Rectal smooth muscle tissue (tissue), 1 donor: ENCODE results near the gene APIP.
A peak's percentile ranks its signal among the peaks of the same experiment; 100 is the strongest.

Experiments
- H3K27ac ChIP-seq: one replicate; pipeline ENCODE4 v1.7.0; 2013; ENCODE audit warnings: low read depth, low read length, inconsistent platforms
- H3K27me3 ChIP-seq: one replicate; pipeline ENCODE4 v1.7.0; 2013; ENCODE audit warnings: low read length; ENCODE audit not compliant: control insufficient read depth, insufficient read depth
- H3K36me3 ChIP-seq: one replicate; pipeline ENCODE4 v1.7.0; 2013; ENCODE audit warnings: low read length; ENCODE audit not compliant: control insufficient read depth, insufficient read depth
- H3K4me1 ChIP-seq: one replicate; pipeline ENCODE4 v1.7.0; 2013; ENCODE audit warnings: low read length; ENCODE audit not compliant: control insufficient read depth, insufficient read depth
- H3K4me3 ChIP-seq: one replicate; pipeline ENCODE4 v1.7.0; 2013; ENCODE audit warnings: low read length
- H3K9ac ChIP-seq: one replicate; pipeline ENCODE4 v1.7.0; 2013; ENCODE audit warnings: low read length

Gene APIP, protein sequence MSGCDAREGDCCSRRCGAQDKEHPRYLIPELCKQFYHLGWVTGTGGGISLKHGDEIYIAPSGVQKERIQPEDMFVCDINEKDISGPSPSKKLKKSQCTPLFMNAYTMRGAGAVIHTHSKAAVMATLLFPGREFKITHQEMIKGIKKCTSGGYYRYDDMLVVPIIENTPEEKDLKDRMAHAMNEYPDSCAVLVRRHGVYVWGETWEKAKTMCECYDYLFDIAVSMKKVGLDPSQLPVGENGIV

DNA sequence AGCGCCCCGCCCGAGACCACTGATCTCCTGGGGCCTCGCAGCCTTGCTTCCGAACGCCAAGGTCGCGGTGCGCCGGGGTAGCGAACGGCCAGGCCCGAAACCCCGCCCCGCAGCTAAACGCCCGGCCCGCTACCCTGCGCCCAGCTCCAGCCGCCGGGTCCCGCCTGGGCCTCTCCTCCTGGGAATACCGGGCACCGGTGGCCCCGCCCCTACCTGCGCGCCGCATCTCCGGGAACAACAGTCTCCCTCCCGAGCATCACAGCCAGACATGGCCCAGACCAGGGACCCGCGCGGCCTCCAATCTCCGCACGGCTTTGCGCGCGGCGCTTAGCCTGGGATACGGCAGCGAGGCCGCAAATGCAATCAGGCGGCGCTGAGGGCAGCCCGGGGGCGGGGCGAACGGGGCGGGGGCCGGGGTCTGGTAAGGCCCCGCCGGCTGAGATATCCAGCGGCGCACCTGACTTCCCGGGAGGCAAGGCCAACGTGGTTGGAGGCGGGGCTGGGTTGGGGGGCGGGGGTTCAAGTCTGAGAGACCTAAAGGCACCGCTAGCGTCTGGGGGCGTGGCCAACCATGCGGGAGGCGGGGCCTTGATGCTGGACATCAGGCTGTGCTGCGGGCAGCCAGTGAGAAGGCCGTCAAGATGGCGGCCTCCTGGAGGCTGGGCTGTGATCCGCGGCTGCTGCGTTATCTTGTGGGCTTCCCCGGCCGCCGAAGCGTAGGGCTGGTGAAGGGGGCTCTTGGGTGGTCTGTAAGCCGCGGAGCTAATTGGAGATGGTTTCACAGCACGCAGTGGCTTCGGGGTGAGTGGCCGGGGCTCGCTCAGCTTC lies at the start of gene APIP, which contains the start of gene PDHX:
Gene APIP (minus strand): TSS at position 365 of the 828 bp plus-strand sequence. CDS start 95 bp downstream, at position 270.
Gene PDHX (plus strand): TSS at position 604 of the 828 bp plus-strand sequence. CDS start 38 bp downstream, at position 642.
- Histone ChIP-seq H3K27ac (peak within 1 kb of the TSS; percentile 96), H3K27me3 (no peaks in the 10 kb centered on the region), H3K4me3 (peak within 1 kb of the TSS; percentile 99), H3K4me1 (peaks cover 9% of the 10 kb centered on the region), H3K36me3 (no peaks in the 10 kb centered on the region), H3K9ac (peak within 1 kb of the TSS; percentile 97)

DNA sequence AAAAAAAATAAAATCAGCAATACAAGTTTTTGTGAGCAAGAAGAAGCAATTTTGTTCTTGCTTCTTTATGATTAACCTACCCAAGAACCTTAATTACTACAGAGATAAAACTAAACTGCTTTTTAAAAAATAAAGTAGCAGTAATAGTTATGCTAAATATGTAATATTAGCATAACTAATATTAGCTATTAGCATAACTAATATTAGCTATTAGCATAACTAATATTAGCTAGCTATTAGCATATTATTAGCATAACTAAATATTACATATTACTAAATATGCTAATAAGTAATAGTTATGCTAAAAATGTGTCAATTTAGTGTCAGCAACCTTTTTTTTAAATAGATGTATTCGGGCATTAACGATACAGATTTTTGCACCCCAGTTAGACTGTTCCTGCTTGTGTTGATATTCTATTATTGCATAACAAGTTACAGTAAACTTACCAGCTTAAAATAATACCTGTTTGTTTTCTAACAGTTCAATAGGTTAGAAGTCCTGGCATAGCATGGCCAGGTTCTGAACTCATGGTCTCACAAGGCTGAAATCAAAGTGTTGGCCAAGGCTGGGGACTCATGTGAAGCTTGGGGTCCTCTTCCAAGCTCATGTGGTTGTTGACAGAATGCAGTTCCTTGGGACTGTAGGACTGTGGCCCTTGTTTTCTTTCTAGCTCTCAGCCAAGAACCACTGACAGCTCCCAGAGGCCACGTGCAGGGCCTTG lies 48.6 kb upstream of the APIP start:
- Histone ChIP-seq H3K9ac (no peak overlapping the region), H3K4me1 (no peaks in the 10 kb centered on the region), H3K4me3 (no peak overlapping the region), H3K27ac (no peak overlapping the region), H3K27me3 (no peaks in the 10 kb centered on the region), H3K36me3 (no peaks in the 10 kb centered on the region)

DNA sequence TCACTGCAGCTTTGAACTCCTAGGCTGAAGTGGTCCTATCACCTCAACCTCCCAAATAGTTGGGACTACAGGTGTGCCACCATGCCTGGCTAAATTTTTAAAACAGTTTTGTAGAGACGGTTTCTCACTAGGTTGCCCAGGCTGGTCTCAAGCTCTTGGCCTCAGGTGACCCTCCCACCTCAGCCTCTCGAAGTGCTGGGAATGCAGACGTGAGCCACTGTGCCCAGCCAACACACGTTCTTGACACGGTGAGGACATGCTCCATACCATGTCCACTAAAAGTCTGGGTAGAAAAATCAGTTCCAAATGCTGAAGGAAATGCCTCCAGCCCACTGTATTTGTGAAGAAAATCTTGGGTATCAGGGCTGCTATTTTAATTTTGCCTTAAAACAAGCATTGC lies 47.2 kb upstream of the APIP start:
- no peaks in the 10 kb centered on the region for H3K27me3 ChIP-seq
- H3K4me1 ChIP-seq = no peaks in the 10 kb centered on the region
- H3K9ac ChIP-seq = no peak overlapping the region
- H3K27ac ChIP-seq = no peak overlapping the region
- peaks cover 4% of the 10 kb centered on the region for H3K36me3 ChIP-seq
- H3K4me3 ChIP-seq = no peak overlapping the region

DNA sequence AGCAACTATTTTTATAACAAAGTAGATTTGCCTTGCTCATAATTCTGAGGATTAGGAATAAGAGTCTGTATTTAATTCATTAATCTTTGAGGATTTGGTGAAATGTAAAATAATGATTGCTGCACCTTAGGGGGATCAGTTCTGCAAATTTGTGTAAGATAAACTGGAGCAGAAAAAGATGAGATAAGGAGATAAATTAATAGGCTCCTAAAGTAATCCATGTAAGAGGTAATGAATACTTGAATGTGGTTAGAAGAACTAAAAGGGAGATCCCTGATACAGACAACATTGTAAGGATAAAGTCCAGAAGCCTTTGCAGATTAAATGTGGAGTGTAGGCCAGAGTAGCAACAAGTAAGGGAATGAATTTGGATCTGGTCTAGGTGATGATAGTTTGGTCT lies 45.9 kb upstream of the APIP start:
- Histone ChIP-seq H3K27ac (no peak overlapping the region), H3K36me3 (peaks cover 4% of the 10 kb centered on the region), H3K4me3 (no peak overlapping the region), H3K4me1 (no peaks in the 10 kb centered on the region), H3K9ac (no peak overlapping the region), H3K27me3 (no peaks in the 10 kb centered on the region)

DNA sequence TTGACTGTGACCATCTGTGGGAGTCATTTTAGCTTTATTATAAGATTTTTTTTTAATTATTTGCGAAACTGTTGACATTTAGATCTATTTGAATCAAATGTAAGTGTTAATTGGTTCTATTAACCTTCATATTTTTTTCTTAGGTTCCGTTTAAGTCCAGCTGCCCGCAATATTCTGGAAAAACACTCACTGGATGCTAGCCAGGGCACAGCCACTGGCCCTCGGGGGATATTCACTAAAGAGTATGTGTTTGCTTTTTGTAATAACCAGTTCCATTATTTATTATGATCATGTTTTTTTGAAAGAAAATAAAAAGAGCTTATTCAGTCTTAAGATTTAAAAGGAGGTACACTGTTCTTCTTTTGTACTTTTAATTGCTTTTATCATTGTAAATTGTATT lies 44.1 kb upstream of the APIP start:
- no peak overlapping the region for H3K4me3 ChIP-seq
- H3K9ac ChIP-seq = no peak overlapping the region
- no peaks in the 10 kb centered on the region for H3K4me1 ChIP-seq
- no peaks in the 10 kb centered on the region for H3K27me3 ChIP-seq
- H3K36me3 ChIP-seq = peaks cover 4% of the 10 kb centered on the region
- no peak overlapping the region for H3K27ac ChIP-seq

DNA sequence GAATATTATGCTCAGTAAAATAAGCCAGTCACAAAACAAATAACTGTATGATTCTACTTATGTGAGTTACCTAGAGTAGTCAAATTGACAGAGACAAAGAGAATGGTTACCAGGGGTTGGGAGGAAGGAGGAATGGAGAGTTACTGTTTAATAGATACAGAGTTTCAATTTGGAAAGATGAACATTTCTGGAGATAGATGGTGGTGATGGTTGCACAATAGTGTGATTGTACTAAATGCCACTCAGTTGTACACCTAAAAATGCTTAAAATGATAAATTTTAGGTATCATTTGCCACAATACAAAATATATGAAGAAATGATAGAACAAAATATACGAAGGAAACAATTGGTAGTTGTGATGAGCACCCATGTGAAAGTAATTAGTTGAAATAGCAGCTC lies 43.6 kb upstream of the APIP start:
- H3K36me3 ChIP-seq = peaks cover 4% of the 10 kb centered on the region
- no peak overlapping the region for H3K9ac ChIP-seq
- H3K4me3 ChIP-seq = no peak overlapping the region
- no peaks in the 10 kb centered on the region for H3K27me3 ChIP-seq
- no peak overlapping the region for H3K27ac ChIP-seq
- no peaks in the 10 kb centered on the region for H3K4me1 ChIP-seq

DNA sequence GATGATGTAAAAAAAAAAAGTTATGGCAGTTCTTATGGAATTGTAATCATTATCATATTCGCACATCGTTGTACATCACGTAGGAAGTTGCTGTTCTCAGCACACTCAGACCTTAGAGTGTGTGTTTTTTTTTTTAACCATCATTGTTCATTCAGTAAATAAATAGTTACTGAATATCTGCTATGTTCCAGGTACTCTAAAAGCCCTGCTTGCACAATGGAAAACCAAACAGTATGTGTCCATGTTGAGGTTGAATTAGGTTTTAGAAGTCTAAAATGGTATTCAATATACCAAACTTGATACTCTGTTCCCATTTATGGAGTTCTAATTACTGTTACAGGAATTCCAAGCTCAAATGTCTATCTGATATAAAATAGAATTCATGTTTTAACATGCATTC lies 41.4 kb upstream of the APIP start:
- Histone ChIP-seq H3K4me3 (no peak overlapping the region), H3K27ac (no peak overlapping the region), H3K4me1 (no peaks in the 10 kb centered on the region), H3K9ac (no peak overlapping the region), H3K36me3 (peaks cover 4% of the 10 kb centered on the region), H3K27me3 (no peaks in the 10 kb centered on the region)

DNA sequence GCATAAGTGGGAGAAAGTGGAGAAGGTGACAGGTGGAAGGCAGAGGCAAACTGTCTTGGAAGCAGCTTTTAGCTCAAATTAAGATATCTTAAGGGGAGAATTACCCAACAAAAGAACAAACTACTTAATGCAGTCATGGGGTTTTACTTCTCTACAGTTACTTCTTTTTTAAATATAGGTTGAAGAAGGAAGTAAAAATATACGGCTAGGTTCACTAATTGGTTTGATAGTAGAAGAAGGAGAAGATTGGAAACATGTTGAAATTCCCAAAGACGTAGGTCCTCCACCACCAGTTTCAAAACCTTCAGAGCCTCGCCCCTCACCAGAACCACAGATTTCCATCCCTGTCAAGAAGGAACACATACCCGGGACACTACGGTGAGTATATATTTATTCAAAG lies 41.0 kb upstream of the APIP start:
- Histone ChIP-seq H3K27me3 (no peaks in the 10 kb centered on the region), H3K36me3 (peaks cover 4% of the 10 kb centered on the region), H3K27ac (no peak overlapping the region), H3K4me1 (no peaks in the 10 kb centered on the region), H3K9ac (no peak overlapping the region), H3K4me3 (no peak overlapping the region)

DNA sequence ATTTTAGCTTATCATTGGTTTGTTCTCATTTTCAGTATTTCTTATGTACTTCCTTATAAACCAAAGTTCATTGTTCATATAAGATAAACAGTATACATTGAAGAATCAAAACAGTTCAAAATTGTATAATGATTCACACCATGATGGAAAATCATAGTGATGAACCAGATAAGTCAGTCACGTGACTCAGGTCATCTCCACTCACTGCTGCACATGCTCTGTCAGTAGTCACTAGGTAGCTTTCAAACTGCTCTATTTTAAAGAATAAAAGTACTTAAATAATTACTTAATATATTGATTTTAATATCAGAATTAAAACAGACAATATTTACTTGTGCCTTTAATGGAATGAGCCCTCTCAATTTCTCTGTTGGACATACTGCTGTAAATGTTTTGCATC lies 37.8 kb upstream of the APIP start:
- no peaks in the 10 kb centered on the region for H3K4me1 ChIP-seq
- no peak overlapping the region for H3K4me3 ChIP-seq
- no peak overlapping the region for H3K27ac ChIP-seq
- H3K9ac ChIP-seq = no peak overlapping the region
- no peaks in the 10 kb centered on the region for H3K36me3 ChIP-seq
- H3K27me3 ChIP-seq = no peaks in the 10 kb centered on the region

DNA sequence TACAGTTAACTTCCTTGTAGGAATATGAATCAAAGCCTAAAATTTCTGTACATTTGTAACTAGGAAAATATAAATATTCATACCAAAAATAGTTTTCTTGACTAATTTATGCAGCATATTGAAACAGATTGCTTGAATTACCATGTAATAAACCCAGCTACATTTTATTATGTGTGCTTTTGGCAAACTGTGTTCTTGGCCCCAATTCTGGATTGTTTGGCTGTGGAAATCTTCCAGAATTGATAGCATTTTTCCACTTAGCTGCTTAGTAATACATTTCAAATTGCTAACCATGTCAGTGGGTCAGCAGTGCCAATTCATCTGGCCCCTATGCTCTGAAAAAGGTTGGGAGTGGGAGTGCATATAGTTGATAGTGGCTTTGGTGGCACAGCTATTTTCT lies 32.5 kb upstream of the APIP start:
- H3K4me1 ChIP-seq = no peaks in the 10 kb centered on the region
- no peaks in the 10 kb centered on the region for H3K27me3 ChIP-seq
- H3K9ac ChIP-seq = no peak overlapping the region
- peaks cover under 1% of the 10 kb centered on the region for H3K36me3 ChIP-seq
- H3K4me3 ChIP-seq = no peak overlapping the region
- no peak overlapping the region for H3K27ac ChIP-seq

DNA sequence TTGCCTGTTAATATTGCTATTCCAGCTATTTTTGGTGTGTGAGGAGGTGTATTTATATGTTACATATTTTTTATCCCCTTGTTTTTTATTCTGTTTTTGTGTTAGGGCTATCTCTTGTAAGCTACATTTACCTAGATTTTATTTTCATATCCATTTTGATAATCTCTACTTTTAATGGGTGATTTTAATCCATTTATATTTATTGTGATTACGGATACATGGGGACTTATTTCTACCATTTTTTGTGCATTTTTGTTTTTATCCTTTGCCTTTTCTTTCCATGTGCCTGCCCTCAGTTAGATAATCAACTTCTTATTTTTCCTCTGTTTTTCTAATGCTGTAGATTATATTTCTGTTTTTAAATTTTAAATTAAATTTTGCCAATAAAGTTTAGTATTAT lies 28.5 kb upstream of the APIP start:
- no peak overlapping the region for H3K27ac ChIP-seq
- peaks cover 3% of the 10 kb centered on the region for H3K36me3 ChIP-seq
- H3K9ac ChIP-seq = no peak overlapping the region
- H3K4me3 ChIP-seq = no peak overlapping the region
- peaks cover 6% of the 10 kb centered on the region for H3K4me1 ChIP-seq
- no peaks in the 10 kb centered on the region for H3K27me3 ChIP-seq

DNA sequence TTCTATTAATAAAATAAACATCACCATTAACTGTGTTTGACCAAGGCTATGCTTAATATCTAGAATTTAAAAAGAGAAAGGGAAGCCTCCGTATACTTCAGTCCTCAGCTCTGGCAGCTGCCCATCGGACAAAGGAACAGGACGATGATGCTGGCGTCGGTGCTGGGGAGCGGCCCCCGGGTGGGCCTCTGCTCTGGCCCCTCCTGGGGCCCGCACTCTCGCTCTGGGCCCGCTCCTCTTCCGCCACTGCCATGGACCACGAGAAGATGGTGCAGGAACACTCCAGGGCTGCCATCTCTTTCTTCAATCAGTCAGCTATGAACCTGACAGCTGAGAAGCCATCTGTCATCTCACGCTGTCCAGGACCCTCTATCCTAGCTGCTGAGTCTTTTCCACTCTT lies 25.5 kb upstream of the APIP start:
- H3K4me1 ChIP-seq = peaks cover 6% of the 10 kb centered on the region
- H3K27ac ChIP-seq = no peak overlapping the region
- no peak overlapping the region for H3K4me3 ChIP-seq
- H3K27me3 ChIP-seq = no peaks in the 10 kb centered on the region
- peaks cover 3% of the 10 kb centered on the region for H3K36me3 ChIP-seq
- H3K9ac ChIP-seq = no peak overlapping the region
